Ovary (tissue), 9 donors: ENCODE data around the gene KCNK5. TPM values are rescaled to one million over a fixed set of nuclear protein-coding genes. Genes with fewer than 3 reads are reported as not detected.

Experiments used
- DNase-seq, 5 donors: peaks; one replicate each; pipeline ENCODE4 v3.0.0-alpha.2; 2019 to 2020
- H3K27ac ChIP-seq, 2 donors: fragments of 200-600 bp; one replicate each; pipeline versions ENCODE4 v1.5.1 to v1.8.0; 2019 to 2022
- H3K27me3 ChIP-seq: fragments of 200-600 bp; one replicate; pipeline ENCODE4 v1.8.0; 2022
- H3K36me3 ChIP-seq: fragments of 200-600 bp; sonication (generic); one replicate; pipeline ENCODE4 v1.5.1; 2019
- H3K4me1 ChIP-seq: one replicate; pipeline ENCODE4 v1.8.1; 2013; ENCODE audit warnings: mild to moderate bottlenecking, moderate library complexity; ENCODE audit not compliant: insufficient read depth
- H3K4me3 ChIP-seq: fragments of 200-600 bp; sonication (generic); one replicate; pipeline ENCODE4 v1.5.1; 2017
- H3K9me3 ChIP-seq, 2 donors: fragments of 200-600 bp in 1 of 2; sonication (generic) in 1 of 2; one replicate each; pipeline versions ENCODE4 v1.5.1 to v1.8.1; 2013 to 2019; ENCODE audit warnings: mild to moderate bottlenecking in 1 of 2, moderate library complexity in 1 of 2
- EP300 ChIP-seq: sonication (generic); formaldehyde crosslinking; IDR thresholded peaks from one replicate; pipeline ENCODE4 v1.6.1; 2017; ENCODE audit warnings: antibody characterized with exemption
- POLR2A ChIP-seq: fragments of 450-650 bp; IDR thresholded peaks from one replicate; pipeline ENCODE4 v1.6.1; 2017; ENCODE audit warnings: antibody characterized with exemption, mild to moderate bottlenecking, moderate library complexity
- WGBS, 3 donors: extraction: QIAGEN DNeasy Blood & Tissue Kit in 1 of 3; methylation state at CpG; one replicate each; pipeline versions ENCODE4 v1.1.5 to v1.1.7; 2013 to 2017; 5-methylcytosine and 5-hydroxymethylcytosine counted together
- intact Hi-C, 4 donors: fragments of 100-400 bp; cut with DNase I; formaldehyde crosslinking; loops; one replicate each; pipeline versions ENCODE4 v1.11.0 to v1.15.1; 2022 to 2023
- polyA plus RNA-seq, 2 donors: library from polyadenylated mRNA; stranded (reverse); fragments of 200-250 nt in 1 of 2; fragments of 350-450 nt in 1 of 2; fragmentation: Illumina TruSeq in 1 of 2; extraction: RNeasy Lipid Tissue Mini Kit (QIAGEN cat#74804) in 1 of 2; gene quantifications; one replicate each; pipeline ENCODE4 v1.2.3, GENCODE V29; 2013 to 2014
- total RNA-seq, 7 donors: library from RNA; depleted of rRNA in 2 of 7; stranded (reverse); fragments of >200 nt in 2 of 7; fragmentation: NEBNext Ultra II Directional in 3 of 7; extraction: Animal tissue kit (Norgen Biotek cat#: 25700) in 3 of 7; gene quantifications; one replicate each; pipeline versions ENCODE4 v1.1.0 to v1.2.4, GENCODE V29; 2016 to 2023
- TF ChIP-seq, protein P1 (sequence below), 3 donors: fragments of 450-650 bp in 2 of 3; fragments of 200-600 bp in 1 of 3; IDR thresholded peaks; one replicate each; pipeline versions ENCODE4 v1.5.1 to v1.8.0; 2016 to 2022; ENCODE audit warnings: antibody characterized with exemption in 3 of 3, mild to moderate bottlenecking in 1 of 3
- donor health status: DM: no; HTN: no; CAD: no; lungs with moderate emphysema.
- donor health status: DM: no; HTN: no; CAD: no.
- donor health status: Bipolar disorder and iron deficiency.
- donor health status: DM: yes; HTN: yes; CAD: no.
- donor health status: DM: no; HTN: no; CAD: no.
- donor health status: DM: yes; HTN: yes; CAD: no.

KCNK5 gene
- total and polyA plus RNA-seq, 9 donors, result 1.9 to 15.2 (median 7.9) TPM

DNA sequence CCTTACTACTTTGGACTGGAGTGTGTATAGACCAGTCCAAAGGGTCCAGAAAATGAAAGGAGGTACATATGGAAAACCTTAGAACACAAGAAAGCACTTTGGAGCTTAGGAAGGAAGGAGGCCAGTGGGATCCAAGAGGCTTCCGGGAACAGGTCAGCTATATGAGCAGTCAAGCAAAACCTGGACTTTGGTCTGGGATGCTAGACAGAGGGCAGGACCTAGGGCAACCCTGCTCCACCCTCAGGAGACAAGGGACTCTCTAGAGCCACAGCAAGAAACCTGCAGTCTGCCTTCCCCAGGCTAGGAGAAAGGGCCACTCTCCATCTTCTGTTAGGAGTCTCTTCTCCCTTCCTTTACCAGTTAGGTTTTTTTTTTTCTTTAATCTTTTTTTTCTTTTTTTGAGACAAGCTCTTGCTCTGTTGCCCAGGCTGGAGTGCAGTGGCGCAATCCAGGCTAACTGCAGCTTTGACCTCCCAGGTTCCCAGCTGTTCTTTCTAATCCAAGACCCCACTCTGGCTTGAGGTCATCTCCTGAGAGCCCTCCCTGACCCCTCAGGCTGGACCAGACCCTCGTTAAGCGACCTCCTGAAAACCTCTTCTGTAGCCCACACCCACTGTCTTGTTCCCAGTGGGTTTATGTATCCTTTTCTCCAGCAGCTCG, 4.6 kb downstream of the KCNK5 start:
- no peak overlapping the region for H3K4me3 ChIP-seq
- intact Hi-C loops, result no loop called here
- no peaks in the 10 kb centered on the region for H3K27me3 ChIP-seq
- no peaks in the 10 kb centered on the region for H3K36me3 ChIP-seq
- H3K27ac ChIP-seq, result peak overlapping the region in 1 of 2 donors; percentile 64
- peaks cover 33% of the 10 kb centered on the region for H3K4me1 ChIP-seq
- H3K9me3 ChIP-seq, result no peaks in the 10 kb centered on the region
- no peak for TF ChIP-seq POLR2A
- no peak for TF ChIP-seq EP300
- TF ChIP-seq, protein P1, sequence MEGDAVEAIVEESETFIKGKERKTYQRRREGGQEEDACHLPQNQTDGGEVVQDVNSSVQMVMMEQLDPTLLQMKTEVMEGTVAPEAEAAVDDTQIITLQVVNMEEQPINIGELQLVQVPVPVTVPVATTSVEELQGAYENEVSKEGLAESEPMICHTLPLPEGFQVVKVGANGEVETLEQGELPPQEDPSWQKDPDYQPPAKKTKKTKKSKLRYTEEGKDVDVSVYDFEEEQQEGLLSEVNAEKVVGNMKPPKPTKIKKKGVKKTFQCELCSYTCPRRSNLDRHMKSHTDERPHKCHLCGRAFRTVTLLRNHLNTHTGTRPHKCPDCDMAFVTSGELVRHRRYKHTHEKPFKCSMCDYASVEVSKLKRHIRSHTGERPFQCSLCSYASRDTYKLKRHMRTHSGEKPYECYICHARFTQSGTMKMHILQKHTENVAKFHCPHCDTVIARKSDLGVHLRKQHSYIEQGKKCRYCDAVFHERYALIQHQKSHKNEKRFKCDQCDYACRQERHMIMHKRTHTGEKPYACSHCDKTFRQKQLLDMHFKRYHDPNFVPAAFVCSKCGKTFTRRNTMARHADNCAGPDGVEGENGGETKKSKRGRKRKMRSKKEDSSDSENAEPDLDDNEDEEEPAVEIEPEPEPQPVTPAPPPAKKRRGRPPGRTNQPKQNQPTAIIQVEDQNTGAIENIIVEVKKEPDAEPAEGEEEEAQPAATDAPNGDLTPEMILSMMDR (IDR thresholded peaks at IDR 0.05), result no peak
- WGBS, 3 donors, result 42 to 71% (median 47%) methylated on average over 5 of the region's 5 CpGs
- peak in 4 of 5 donors; percentile 34 to 49 (median 40) for DNase-seq

DNA sequence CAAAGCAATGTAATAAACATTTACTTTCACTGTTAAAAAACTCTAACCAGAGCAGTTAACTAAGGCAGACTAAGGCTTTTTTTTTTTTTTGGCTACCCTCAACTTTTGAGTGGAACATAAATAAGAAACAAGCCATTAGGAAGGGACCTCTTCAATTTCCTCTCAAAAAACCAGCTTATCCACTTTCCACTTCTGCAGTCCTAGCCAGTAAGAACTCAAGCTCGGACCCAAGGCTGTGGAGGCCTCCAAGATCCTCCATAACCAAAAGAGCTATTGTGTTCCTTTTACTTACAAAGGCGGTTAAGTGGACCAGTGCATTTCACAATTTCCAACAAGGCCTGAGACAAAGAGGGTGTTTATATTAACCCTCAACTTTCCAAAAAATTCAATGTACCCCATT, 5.3 kb downstream of the KCNK5 start:
- Histone ChIP-seq H3K27ac (peak overlapping the region in 1 of 2 donors; percentile 64), H3K4me3 (no peak overlapping the region), H3K36me3 (no peaks in the 10 kb centered on the region), H3K4me1 (peaks cover 35% of the 10 kb centered on the region), H3K9me3 (no peaks in the 10 kb centered on the region), H3K27me3 (no peaks in the 10 kb centered on the region)
- intact Hi-C loops, result no loop called here
- TF ChIP-seq EP300 (no peak), POLR2A (no peak)
- TF ChIP-seq, protein P1 (IDR thresholded peaks at IDR 0.05), result no peak
- no peak for DNase-seq
- 43 to 70% (median 67%) methylated on average over 2 of the region's 2 CpGs for WGBS, 3 donors

DNA sequence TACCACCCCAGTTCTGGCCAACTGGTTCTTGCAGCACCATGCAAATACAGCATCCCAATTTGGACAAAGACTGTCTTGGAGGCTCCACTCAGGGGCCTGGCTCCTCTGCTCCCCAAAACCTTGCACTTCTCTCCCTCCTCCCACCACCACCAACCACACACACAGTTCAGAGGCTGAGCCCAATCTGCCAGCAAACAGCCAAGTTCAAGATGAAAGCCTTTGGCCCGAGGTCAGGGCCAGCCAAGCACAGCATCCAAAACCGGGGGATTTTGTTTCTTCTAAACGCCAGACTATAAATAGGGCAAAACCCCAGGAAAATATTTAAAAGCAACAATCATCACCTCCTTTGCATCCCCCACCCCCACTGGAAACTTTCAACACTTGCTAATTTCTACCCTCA, 5.7 kb downstream of the KCNK5 start:
- no peaks in the 10 kb centered on the region for H3K9me3 ChIP-seq
- peak overlapping the region in 1 of 2 donors; percentile 64 for H3K27ac ChIP-seq
- peaks cover 35% of the 10 kb centered on the region for H3K4me1 ChIP-seq
- no peaks in the 10 kb centered on the region for H3K36me3 ChIP-seq
- no peaks in the 10 kb centered on the region for H3K27me3 ChIP-seq
- TF ChIP-seq EP300 (no peak), POLR2A (no peak)
- TF ChIP-seq, protein P1 (IDR thresholded peaks at IDR 0.05), result no peak
- intact Hi-C loops, result no loop called here
- WGBS, 3 donors, result 4 to 25% (median 9%) methylated on average over 3 of the region's 3 CpGs
- peak in 3 of 5 donors; percentile 34 to 47 (median 47) for DNase-seq
- no peak overlapping the region for H3K4me3 ChIP-seq

DNA sequence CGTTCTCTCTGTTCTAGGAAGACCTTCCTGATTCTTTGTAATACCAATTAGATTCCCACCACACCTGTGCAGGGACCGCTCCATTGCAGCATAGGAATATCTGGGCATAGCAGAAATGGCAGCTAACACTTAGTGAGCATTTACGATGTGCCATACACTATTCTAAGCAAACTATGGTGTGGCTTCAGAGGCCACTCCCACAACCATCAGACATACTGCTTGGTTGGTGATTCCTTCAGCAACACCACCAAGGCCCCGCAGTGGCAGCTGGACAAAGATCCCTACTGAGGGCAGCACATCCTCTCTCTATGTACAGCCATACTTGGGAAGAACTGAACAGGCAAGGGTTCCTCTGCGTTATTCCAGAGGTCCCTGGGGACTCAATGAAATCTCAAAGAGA, 6.2 kb downstream of the KCNK5 start:
- intact Hi-C loops, result no loop called here
- Histone ChIP-seq H3K4me3 (no peak overlapping the region), H3K27ac (peak overlapping the region in 1 of 2 donors; percentile 64), H3K27me3 (no peaks in the 10 kb centered on the region), H3K36me3 (no peaks in the 10 kb centered on the region), H3K9me3 (no peaks in the 10 kb centered on the region), H3K4me1 (peaks cover 35% of the 10 kb centered on the region)
- WGBS, 3 donors, result 82 to 96% (median 88%) methylated on average over 5 of the region's 5 CpGs
- TF ChIP-seq, protein P1 (IDR thresholded peaks at IDR 0.05), result no peak
- TF ChIP-seq EP300 (no peak), POLR2A (no peak)
- no peak for DNase-seq
